ENCODE data around the gene BTBD17.
"Not testable (repeated sequence)": the region's sequence is repeated elsewhere in the genome, so short reads cannot be mapped to it uniquely, and the experiment has no call there.

Gene BTBD17

GRCh38 chr17:74361230-74362068 lies at the start of gene BTBD17:
BTBD17 (minus strand) TSS chr17:74361868; CDS start chr17:74361819, 49 bp downstream.
- no peak for DNase-seq

GRCh38 chr17:74410001-74410443 lies 48.4 kb upstream of the BTBD17 start:
- DNase-seq = no peak

GRCh38 chr17:74408815-74409214 lies 47.1 kb upstream of the BTBD17 start:
- no peak for DNase-seq

GRCh38 chr17:74408262-74408661 lies 46.6 kb upstream of the BTBD17 start:
- DNase-seq = no peak

- DNase-seq = no peak
These were observed 45.7 kb upstream of the BTBD17 start for GRCh38 chr17:74407384-74407783.

GRCh38 chr17:74405311-74405710 lies 43.6 kb upstream of the BTBD17 start:
- DNase-seq = not testable (repeated sequence)

- no peak for DNase-seq
These were observed 43.1 kb upstream of the BTBD17 start for GRCh38 chr17:74404789-74405188.

GRCh38 chr17:74404218-74404617 lies 42.5 kb upstream of the BTBD17 start:
- DNase-seq = no peak

GRCh38 chr17:74403512-74404137 lies 42.0 kb upstream of the BTBD17 start:
- DNase-seq = no peak

- DNase-seq = no peak
These were observed 40.4 kb upstream of the BTBD17 start for GRCh38 chr17:74402048-74402447.

GRCh38 chr17:74396567-74396966 lies 34.9 kb upstream of the BTBD17 start:
- no peak for DNase-seq

- DNase-seq = no peak
These were observed 33.3 kb upstream of the BTBD17 start for GRCh38 chr17:74394977-74395376.

GRCh38 chr17:74394275-74394950 lies 32.7 kb upstream of the BTBD17 start:
- DNase-seq = no peak

- no peak for DNase-seq
These were observed 31.8 kb upstream of the BTBD17 start for GRCh38 chr17:74393346-74393942.

GRCh38 chr17:74392848-74393247 lies 31.2 kb upstream of the BTBD17 start:
- DNase-seq = no peak

- no peak for DNase-seq
These were observed 30.1 kb upstream of the BTBD17 start for GRCh38 chr17:74391771-74392170.

GRCh38 chr17:74390680-74391653 lies 29.3 kb upstream of the BTBD17 start:
- no peak for DNase-seq

- no peak for DNase-seq
These were observed 28.4 kb upstream of the BTBD17 start for GRCh38 chr17:74389937-74390679.

- DNase-seq = no peak
These were observed 27.6 kb upstream of the BTBD17 start for GRCh38 chr17:74389084-74389753.

- DNase-seq = no peak
These were observed 25.9 kb upstream of the BTBD17 start for GRCh38 chr17:74387365-74388218.

Data from activated CD4-positive, alpha-beta T cell treated with anti-CD3 and anti-CD28 coated beads, Interleukin-2, amount 50 U/mL, for 16 hours (primary cell).